ENCODE measurements around the gene SULT1C2.
"Not testable (repeated sequence)": the region's sequence is repeated elsewhere in the genome, so short reads cannot be mapped to it uniquely, and the experiment has no call there.

The SULT1C2 gene

DNA sequence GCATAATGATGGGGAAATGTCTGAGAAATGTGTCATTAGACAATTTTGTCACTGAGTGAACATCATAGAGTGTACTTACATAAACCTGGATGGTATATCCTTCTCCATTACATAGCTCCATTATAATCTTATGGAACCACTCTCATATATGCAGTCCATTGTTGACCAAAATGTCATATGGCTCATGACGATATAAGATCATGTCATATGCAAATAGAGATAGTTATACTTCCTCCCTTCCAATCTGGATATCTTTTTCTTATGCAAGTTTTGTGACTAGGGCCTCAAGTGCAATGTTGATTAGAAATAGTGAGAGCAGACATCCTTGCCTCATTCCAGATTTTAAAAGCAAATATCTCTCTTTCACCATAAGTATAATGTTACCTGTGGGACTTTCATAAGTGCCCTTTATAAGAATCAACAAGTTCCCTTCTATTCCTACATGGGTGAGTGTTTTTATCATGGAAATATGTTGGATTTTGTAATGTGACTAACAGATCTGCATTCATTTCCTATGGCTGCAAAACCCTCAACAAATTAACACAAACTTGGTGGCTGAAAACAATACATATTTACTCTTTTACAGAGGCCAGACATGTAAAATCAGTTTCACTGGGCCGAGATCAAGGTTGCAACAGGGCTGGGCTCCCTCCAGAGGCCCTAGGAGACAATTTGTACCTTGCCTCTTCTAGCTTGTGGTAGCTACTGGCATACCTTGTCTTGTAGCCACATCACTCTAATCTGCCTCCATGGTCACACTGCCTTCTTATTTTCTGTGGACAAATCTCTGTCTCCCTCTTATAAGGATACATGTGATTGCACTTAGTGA, 67.4 kb downstream of the SULT1C2 start:
- DNase-seq = no peak

DNA sequence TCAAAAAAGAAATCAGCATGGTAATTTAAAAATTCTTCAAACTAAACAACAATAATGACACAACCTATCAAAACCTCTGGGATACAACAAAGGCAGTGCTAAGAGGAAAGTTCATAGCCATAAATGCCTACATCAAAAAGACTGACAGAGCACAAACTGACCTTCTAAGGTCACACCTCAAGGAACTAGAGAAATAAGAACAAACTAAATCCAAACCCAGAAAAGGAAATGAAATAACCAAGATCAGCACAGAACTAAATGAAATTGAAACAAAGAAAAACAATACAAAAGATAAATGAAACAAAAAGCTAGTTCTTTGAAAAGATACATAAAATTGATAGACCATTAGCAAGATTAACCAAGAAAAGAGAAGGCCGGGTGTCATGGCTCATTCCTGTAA, 70.6 kb downstream of the SULT1C2 start:
- DNase-seq = not testable (repeated sequence)

Data from fibroblast of skin of scalp (primary cell).